Activated naive CD8-positive, alpha-beta T cell (primary cell): ENCODE data around the gene TNIK.
"Not testable (repeated sequence)": the region's sequence is repeated elsewhere in the genome, so short reads cannot be mapped to it uniquely, and the experiment has no call there.

ENCODE experiments used
- H3K27ac Mint-ChIP-seq: one replicate; pipeline ENCODE4 v1.8.0; 2021; ENCODE audit warnings: mixed read lengths
- H3K27me3 Mint-ChIP-seq: one replicate; pipeline ENCODE4 v1.8.0; 2021; ENCODE audit warnings: mixed read lengths
- H3K36me3 Mint-ChIP-seq: one replicate; pipeline ENCODE4 v1.8.0; 2021; ENCODE audit warnings: mixed read lengths
- H3K4me1 Mint-ChIP-seq: one replicate; pipeline ENCODE4 v1.8.0; 2021; ENCODE audit warnings: low read depth, mixed read lengths
- H3K4me3 Mint-ChIP-seq: one replicate; pipeline ENCODE4 v1.8.0; 2021; ENCODE audit warnings: mild to moderate bottlenecking, mixed read lengths
- H3K9me3 Mint-ChIP-seq: one replicate; pipeline ENCODE4 v1.8.0; 2021; ENCODE audit warnings: low read depth, mixed read lengths

TNIK gene

GRCh38 chr3:171129827-171130226 is 330.4 kb downstream of the TNIK start:
- Mint-ChIP-seq H3K27me3 (no peaks in the 10 kb centered on the region), H3K4me1 (no peaks in the 10 kb centered on the region), H3K36me3 (peaks cover 36% of the 10 kb centered on the region), H3K9me3 (no peaks in the 10 kb centered on the region), H3K4me3 (no peak overlapping the region), H3K27ac (no peak overlapping the region)

DNA sequence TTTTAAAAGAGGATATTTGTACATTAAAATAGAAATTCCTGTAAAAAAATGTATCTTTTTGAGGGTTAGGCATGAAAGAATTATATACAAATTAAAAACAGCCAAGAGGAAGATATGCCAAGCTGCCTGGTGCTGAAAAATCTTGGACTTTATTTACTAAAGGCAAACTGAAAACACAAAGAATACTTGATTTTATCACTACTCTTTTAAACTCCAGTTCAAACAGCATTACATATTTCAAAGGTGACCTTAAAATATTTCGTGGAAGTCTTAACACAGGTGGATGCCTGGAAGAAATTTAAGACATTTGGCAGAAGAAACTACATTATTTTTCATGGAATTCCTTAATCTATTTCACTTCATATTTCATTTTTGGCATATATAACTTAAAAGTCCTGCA is 332.6 kb downstream of the TNIK start:
- H3K4me1 Mint-ChIP-seq: no peaks in the 10 kb centered on the region
- H3K36me3 Mint-ChIP-seq: peaks cover 49% of the 10 kb centered on the region
- no peak overlapping the region for H3K27ac Mint-ChIP-seq
- H3K9me3 Mint-ChIP-seq: no peaks in the 10 kb centered on the region
- H3K27me3 Mint-ChIP-seq: no peaks in the 10 kb centered on the region
- no peak overlapping the region for H3K4me3 Mint-ChIP-seq

DNA sequence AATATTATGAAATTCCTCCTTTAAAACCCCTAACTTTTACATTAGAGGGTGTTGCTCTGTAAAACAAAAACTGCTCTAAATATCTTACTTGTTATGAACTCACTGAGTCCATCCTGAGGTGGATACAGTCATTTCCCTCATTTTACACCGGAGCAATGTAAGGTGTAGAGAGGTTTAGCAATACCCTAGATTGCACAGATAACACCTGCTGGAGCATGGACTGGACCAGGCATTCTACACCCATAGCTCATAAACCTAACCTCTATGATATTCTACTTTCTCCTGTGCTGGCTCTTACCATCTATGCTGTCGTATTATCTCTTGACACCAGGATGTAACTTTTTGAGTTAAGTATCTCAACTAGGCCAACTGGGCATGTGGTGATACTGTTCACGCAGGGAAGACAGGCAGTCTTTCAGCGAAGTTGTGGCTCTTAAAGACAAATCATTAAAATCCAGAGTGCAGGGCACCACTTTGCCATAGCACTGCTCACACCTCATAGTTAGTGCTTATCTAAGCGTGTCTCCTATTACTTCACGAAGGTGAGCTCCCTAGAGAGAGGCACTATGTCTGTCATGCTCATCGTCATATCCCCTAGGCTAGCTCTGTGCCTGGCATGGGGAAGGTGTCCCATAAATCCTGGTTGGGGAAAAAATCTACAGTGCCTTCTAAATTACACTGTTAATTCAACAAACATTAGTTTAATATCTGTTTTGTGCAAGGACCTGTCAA is 333.6 kb downstream of the TNIK start:
- H3K4me1 Mint-ChIP-seq: no peaks in the 10 kb centered on the region
- no peak overlapping the region for H3K27ac Mint-ChIP-seq
- H3K9me3 Mint-ChIP-seq: no peaks in the 10 kb centered on the region
- no peaks in the 10 kb centered on the region for H3K27me3 Mint-ChIP-seq
- no peak overlapping the region for H3K4me3 Mint-ChIP-seq
- H3K36me3 Mint-ChIP-seq: peaks cover 55% of the 10 kb centered on the region

- Mint-ChIP-seq H3K27ac (no peak overlapping the region), H3K36me3 (peaks cover 55% of the 10 kb centered on the region), H3K4me3 (no peak overlapping the region), H3K4me1 (no peaks in the 10 kb centered on the region), H3K9me3 (no peaks in the 10 kb centered on the region), H3K27me3 (no peaks in the 10 kb centered on the region)
These were observed 335.2 kb downstream of the TNIK start for GRCh38 chr3:171125010-171125409.

DNA sequence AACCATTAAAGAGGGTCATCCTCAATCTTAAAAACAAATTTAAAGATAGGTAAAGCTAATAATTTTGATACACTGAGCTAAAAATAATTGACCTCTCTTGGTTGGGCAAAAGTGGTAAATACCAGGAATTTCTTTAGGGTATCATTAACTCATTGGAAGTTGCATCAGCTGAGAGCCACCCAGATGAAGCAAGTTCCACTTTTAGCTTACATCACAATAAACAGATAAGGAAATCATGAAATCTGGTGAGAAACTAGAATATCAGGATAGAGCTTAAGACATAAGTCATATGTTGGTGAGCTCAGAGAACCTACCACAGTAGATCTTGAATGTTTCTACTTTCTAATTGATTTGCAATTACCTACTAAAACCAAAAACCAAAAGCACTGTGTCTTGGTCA is 336.3 kb downstream of the TNIK start:
- Mint-ChIP-seq H3K36me3 (peaks cover 52% of the 10 kb centered on the region), H3K27me3 (no peaks in the 10 kb centered on the region)

DNA sequence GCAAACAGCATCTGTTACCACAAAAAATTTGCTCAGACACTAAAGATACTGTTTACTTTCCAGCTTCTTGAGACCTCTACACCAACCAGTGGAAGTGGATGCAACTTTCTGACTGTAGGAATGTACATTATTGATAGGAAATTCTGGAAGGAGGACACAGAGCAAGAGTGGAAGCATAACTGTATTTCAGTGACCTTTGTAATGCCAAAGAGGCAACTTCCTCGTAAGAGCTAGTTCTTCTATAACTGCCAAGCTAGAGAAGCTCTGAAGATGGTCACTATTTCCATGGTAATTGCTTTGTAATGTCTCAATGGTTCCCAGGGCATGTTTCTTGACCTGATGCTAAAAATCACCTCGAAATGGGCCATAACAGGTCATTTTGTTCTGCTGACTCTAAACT is 337.3 kb downstream of the TNIK start:
- no peak overlapping the region for H3K4me3 Mint-ChIP-seq
- H3K27me3 Mint-ChIP-seq: no peaks in the 10 kb centered on the region
- no peaks in the 10 kb centered on the region for H3K4me1 Mint-ChIP-seq
- no peak overlapping the region for H3K27ac Mint-ChIP-seq
- peaks cover 55% of the 10 kb centered on the region for H3K36me3 Mint-ChIP-seq
- no peaks in the 10 kb centered on the region for H3K9me3 Mint-ChIP-seq

More for the DNA sequence above, 336.3 kb downstream of the TNIK start:
- no peaks in the 10 kb centered on the region for H3K4me1 Mint-ChIP-seq
- H3K27ac Mint-ChIP-seq: no peak overlapping the region
- H3K9me3 Mint-ChIP-seq: no peaks in the 10 kb centered on the region
- H3K4me3 Mint-ChIP-seq: no peak overlapping the region

GRCh38 chr3:171122240-171122639 is 338.0 kb downstream of the TNIK start:
- Mint-ChIP-seq H3K27ac (no peak overlapping the region), H3K27me3 (no peaks in the 10 kb centered on the region), H3K4me1 (no peaks in the 10 kb centered on the region), H3K4me3 (no peak overlapping the region), H3K9me3 (no peaks in the 10 kb centered on the region), H3K36me3 (peaks cover 55% of the 10 kb centered on the region)

DNA sequence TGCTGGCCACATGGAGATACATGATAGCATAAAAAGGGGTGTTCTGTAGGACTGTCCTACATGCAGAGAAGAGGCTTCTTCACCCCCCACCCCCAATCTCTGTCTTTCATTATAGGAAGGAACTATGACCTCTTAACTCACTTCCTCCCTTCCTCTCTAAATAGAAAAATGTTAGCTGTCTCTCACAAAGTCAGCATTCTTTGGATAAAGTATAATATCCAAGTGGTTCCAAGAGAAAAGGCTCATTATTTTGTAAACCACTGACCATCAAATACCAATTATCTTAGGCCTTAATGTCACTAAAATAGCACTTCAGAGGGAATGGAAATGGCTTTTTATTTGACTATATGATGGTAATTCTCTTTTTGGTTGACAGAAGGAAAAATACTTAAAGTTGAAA is 338.4 kb downstream of the TNIK start:
- H3K36me3 Mint-ChIP-seq: peaks cover 57% of the 10 kb centered on the region
- no peak overlapping the region for H3K4me3 Mint-ChIP-seq
- no peaks in the 10 kb centered on the region for H3K27me3 Mint-ChIP-seq
- no peaks in the 10 kb centered on the region for H3K9me3 Mint-ChIP-seq
- H3K4me1 Mint-ChIP-seq: no peaks in the 10 kb centered on the region
- no peak overlapping the region for H3K27ac Mint-ChIP-seq

DNA sequence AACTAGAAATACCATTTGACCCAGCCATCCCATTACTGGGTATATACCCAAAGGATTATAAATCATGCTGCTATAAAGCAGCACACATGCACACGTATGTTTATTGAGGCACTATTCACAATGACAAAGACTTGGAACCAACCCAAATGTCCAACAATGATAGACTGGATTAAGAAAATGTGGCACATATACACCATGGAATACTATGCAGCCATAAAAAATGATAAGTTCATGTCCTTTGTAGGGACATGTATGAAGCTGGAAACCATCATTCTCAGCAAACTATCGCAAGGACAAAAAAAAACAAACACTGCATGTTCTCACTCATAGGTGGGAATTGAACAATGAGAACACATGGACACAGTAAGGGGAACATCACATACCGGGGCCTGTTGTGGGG is 340.8 kb downstream of the TNIK start:
- H3K27ac Mint-ChIP-seq, H3K4me3 Mint-ChIP-seq, H3K4me1 Mint-ChIP-seq, H3K27me3 Mint-ChIP-seq, H3K9me3 Mint-ChIP-seq: not testable (repeated sequence)
- H3K36me3 Mint-ChIP-seq: peaks cover 44% of the 10 kb centered on the region

GRCh38 chr3:171118993-171119392 is 341.2 kb downstream of the TNIK start:
- H3K27ac Mint-ChIP-seq, H3K4me3 Mint-ChIP-seq, H3K9me3 Mint-ChIP-seq, H3K4me1 Mint-ChIP-seq, H3K27me3 Mint-ChIP-seq: not testable (repeated sequence)
- peaks cover 41% of the 10 kb centered on the region for H3K36me3 Mint-ChIP-seq

GRCh38 chr3:171116824-171117395 is 343.3 kb downstream of the TNIK start:
- Mint-ChIP-seq H3K4me1 (no peaks in the 10 kb centered on the region), H3K27ac (no peak overlapping the region), H3K4me3 (no peak overlapping the region), H3K36me3 (peaks cover 25% of the 10 kb centered on the region), H3K9me3 (no peaks in the 10 kb centered on the region), H3K27me3 (no peaks in the 10 kb centered on the region)

- no peak overlapping the region for H3K27ac Mint-ChIP-seq
- no peak overlapping the region for H3K4me3 Mint-ChIP-seq
- H3K4me1 Mint-ChIP-seq: no peaks in the 10 kb centered on the region
- no peaks in the 10 kb centered on the region for H3K27me3 Mint-ChIP-seq
- H3K9me3 Mint-ChIP-seq: no peaks in the 10 kb centered on the region
- H3K36me3 Mint-ChIP-seq: peaks cover 26% of the 10 kb centered on the region
These were observed 343.8 kb downstream of the TNIK start for GRCh38 chr3:171116365-171116764.

- Mint-ChIP-seq H3K9me3 (no peaks in the 10 kb centered on the region), H3K4me3 (no peak overlapping the region), H3K27me3 (no peaks in the 10 kb centered on the region), H3K27ac (no peak overlapping the region), H3K4me1 (no peaks in the 10 kb centered on the region), H3K36me3 (peaks cover 22% of the 10 kb centered on the region)
These were observed 344.5 kb downstream of the TNIK start for GRCh38 chr3:171115667-171116066.

DNA sequence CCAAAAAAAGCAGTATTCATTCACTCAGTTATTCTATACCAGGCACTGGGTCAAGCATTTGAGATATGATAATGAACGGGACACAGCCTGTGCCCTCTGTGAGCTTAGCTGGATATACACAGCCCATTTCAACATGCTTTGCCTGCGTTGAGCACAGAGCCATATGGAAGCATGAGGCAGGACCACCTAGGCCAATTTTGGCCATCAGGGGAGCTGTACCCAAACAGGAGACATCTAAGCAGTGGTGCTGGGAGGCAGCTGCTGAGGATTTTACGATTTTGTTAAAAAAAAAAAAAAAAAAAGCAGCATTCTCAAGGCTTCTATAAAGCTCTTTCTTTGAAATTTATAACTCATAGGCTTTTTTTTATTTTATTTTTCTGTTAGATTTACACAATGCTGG is 346.5 kb downstream of the TNIK start:
- peaks cover 23% of the 10 kb centered on the region for H3K36me3 Mint-ChIP-seq

GRCh38 chr3:171110715-171111114 is 349.5 kb downstream of the TNIK start:
- H3K27me3 Mint-ChIP-seq: no peaks in the 10 kb centered on the region
- no peak overlapping the region for H3K4me3 Mint-ChIP-seq
- no peaks in the 10 kb centered on the region for H3K9me3 Mint-ChIP-seq
- no peaks in the 10 kb centered on the region for H3K4me1 Mint-ChIP-seq
- H3K36me3 Mint-ChIP-seq: peaks cover 32% of the 10 kb centered on the region
- no peak overlapping the region for H3K27ac Mint-ChIP-seq

More for the DNA sequence above, 346.5 kb downstream of the TNIK start:
- Mint-ChIP-seq H3K4me1 (no peaks in the 10 kb centered on the region), H3K27ac (no peak overlapping the region), H3K9me3 (no peaks in the 10 kb centered on the region), H3K27me3 (no peaks in the 10 kb centered on the region), H3K4me3 (no peak overlapping the region)

GRCh38 chr3:171108066-171108465 is 352.1 kb downstream of the TNIK start:
- Mint-ChIP-seq H3K27ac (no peak overlapping the region), H3K36me3 (peaks cover 34% of the 10 kb centered on the region), H3K27me3 (no peaks in the 10 kb centered on the region), H3K9me3 (no peaks in the 10 kb centered on the region), H3K4me3 (no peak overlapping the region), H3K4me1 (no peaks in the 10 kb centered on the region)
